Skeletal muscle cell (primary cell): ENCODE results near the gene CYP27C1.

Experiments used
- DNase-seq: peaks from one replicate; pipeline ENCODE4 v3.0.0-alpha.2; 2010; ENCODE audit warnings: low read depth
- H3K4me3 ChIP-seq: 2 replicates; pipeline ENCODE4 v1.5.1; 2011; ENCODE audit warnings: low read depth, mild to moderate bottlenecking, control low read depth, low read length, moderate library complexity

The CYP27C1 gene

GRCh38 chr2:127159543-127159942 lies 60.6 kb downstream of the CYP27C1 start:
- no peak for DNase-seq
- H3K4me3 ChIP-seq: no peak overlapping the region

- no peak overlapping the region for H3K4me3 ChIP-seq
- no peak for DNase-seq
Observed at GRCh38 chr2:127158614-127159290, 61.3 kb downstream of the CYP27C1 start.

- DNase-seq: no peak
- no peak overlapping the region for H3K4me3 ChIP-seq
Observed at GRCh38 chr2:127157651-127158485, 62.2 kb downstream of the CYP27C1 start.

GRCh38 chr2:127157114-127157513 lies 63.0 kb downstream of the CYP27C1 start:
- DNase-seq: no peak
- H3K4me3 ChIP-seq: no peak overlapping the region

- DNase-seq: peak; percentile 48
- H3K4me3 ChIP-seq: no peak overlapping the region
Observed at GRCh38 chr2:127155947-127156346, 64.2 kb downstream of the CYP27C1 start.

GRCh38 chr2:127155028-127155581 lies 65.0 kb downstream of the CYP27C1 start:
- H3K4me3 ChIP-seq: no peak overlapping the region
- DNase-seq: peak; percentile 70

- DNase-seq: no peak
- H3K4me3 ChIP-seq: no peak overlapping the region
Observed at GRCh38 chr2:127154396-127154795, 65.7 kb downstream of the CYP27C1 start.

- H3K4me3 ChIP-seq: no peak overlapping the region
- peak; percentile 88 for DNase-seq
Observed at GRCh38 chr2:127153691-127154158, 66.4 kb downstream of the CYP27C1 start.

- DNase-seq: no peak
- no peak overlapping the region for H3K4me3 ChIP-seq
Observed at GRCh38 chr2:127150996-127151395, 69.1 kb downstream of the CYP27C1 start.

- peak; percentile 88 for DNase-seq
- no peak overlapping the region for H3K4me3 ChIP-seq
Observed at GRCh38 chr2:127149384-127149783, 70.7 kb downstream of the CYP27C1 start.

GRCh38 chr2:127146820-127147502 lies 73.1 kb downstream of the CYP27C1 start:
- DNase-seq: no peak
- no peak overlapping the region for H3K4me3 ChIP-seq

GRCh38 chr2:127146071-127146725 lies 73.9 kb downstream of the CYP27C1 start:
- no peak for DNase-seq
- no peak overlapping the region for H3K4me3 ChIP-seq

- no peak for DNase-seq
Observed at GRCh38 chr2:127145280-127145895, 74.7 kb downstream of the CYP27C1 start.

GRCh38 chr2:127143841-127144782 lies 76.0 kb downstream of the CYP27C1 start:
- H3K4me3 ChIP-seq: no peak overlapping the region

More at GRCh38 chr2:127145280-127145895, 74.7 kb downstream of the CYP27C1 start:
- H3K4me3 ChIP-seq: no peak overlapping the region

GRCh38 chr2:127142663-127143630 lies 77.2 kb downstream of the CYP27C1 start:
- no peak overlapping the region for H3K4me3 ChIP-seq
- no peak for DNase-seq

More at GRCh38 chr2:127143841-127144782, 76.0 kb downstream of the CYP27C1 start:
- DNase-seq: peak; percentile 77

- H3K4me3 ChIP-seq: no peak overlapping the region
Observed at GRCh38 chr2:127140538-127140937, 79.6 kb downstream of the CYP27C1 start.

GRCh38 chr2:127139766-127140165 lies 80.3 kb downstream of the CYP27C1 start:
- no peak overlapping the region for H3K4me3 ChIP-seq
- DNase-seq: no peak

More at GRCh38 chr2:127140538-127140937, 79.6 kb downstream of the CYP27C1 start:
- no peak for DNase-seq
